Inflammatory macrophage treated with lipopolysaccharide for 4 hours (primary cell): ENCODE results near the gene CDH12.
"Not testable (repeated sequence)": the region's sequence is repeated elsewhere in the genome, so short reads cannot be mapped to it uniquely, and the experiment has no call there.

ENCODE experiments used
- DNase-seq: peaks from one replicate; pipeline ENCODE4 v3.0.0-alpha.2; 2020

The CDH12 gene

DNA sequence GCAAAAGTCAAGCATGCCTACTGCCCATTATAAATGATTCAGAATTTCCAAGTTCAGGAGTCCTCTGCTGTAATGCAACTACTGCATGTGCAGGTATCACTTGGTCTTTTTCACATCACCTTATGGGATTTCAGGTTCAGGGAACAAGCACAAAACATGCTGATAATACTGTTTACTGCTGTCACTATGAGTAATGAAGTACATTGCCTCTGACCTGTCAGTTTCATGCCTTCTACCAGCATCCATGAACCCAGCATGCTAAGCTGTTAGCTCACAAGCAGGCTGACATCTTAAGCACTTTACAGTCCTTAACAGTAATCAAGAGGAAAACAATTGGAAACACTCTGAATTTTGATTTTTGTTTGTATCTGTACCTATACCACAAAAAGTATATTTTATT, 743.8 kb downstream of the CDH12 start:
- no peak for DNase-seq

DNA sequence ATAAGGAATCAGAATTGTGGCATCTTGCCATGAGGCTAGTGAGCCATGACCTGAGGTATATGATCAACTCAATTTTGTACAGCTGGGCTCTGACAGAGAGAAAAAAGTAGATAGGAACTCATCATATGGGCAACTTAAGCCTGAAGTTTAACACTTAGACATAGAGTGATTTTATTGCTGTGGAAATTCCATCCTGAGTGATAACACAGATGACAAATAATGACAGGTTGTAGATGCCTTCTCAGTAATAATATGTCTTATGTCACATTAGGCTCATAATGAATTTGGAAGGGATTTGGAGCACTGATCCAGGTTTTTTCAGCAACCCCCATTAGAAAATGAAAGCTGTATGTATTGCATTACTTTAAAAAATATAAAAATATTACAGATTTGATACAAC, 744.6 kb downstream of the CDH12 start:
- no peak for DNase-seq

DNA sequence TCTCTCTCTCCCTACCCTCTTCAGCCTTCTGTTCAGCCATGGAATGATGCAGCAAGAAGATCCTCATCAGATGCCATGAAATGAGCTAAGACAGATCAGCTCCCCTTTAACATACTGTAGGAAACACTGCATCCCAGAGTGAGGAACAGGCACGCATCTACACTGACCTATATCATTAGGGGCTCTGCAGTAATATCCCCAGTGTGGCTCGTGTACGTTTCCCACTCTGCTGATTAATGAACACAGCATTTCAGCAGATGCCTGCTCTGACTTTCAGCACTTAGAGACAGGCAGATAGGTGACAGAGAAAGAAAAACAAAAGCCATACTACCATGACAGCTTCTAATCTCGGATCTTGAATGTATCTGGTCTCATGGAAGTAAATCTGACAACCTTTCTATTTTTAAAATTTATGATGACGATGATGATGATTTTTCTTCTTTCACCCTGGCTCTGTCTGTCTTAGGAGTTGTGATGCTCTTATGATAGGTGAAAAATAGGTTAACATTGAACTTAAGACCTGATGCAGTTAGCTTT, 750.3 kb downstream of the CDH12 start:
- DNase-seq = no peak

DNA sequence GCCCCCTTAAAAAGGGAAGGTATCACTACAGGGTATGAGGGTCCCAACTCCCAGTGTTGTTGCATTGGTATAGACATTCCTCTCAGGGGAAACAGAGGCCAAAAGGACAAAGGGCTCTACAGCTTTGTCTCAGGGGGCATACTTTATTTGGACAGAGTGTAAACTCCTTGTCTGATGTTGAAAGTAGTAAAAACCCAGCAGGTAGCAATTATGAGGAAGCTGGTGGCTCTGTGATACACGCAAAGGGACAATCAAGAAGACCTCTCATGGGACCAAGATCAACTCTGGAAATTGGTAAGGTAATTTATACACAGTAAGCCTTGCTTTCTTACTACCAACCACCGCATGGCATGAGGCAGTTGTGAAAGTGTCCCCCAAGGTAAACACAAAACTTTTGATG, 764.6 kb downstream of the CDH12 start:
- DNase-seq = no peak

DNA sequence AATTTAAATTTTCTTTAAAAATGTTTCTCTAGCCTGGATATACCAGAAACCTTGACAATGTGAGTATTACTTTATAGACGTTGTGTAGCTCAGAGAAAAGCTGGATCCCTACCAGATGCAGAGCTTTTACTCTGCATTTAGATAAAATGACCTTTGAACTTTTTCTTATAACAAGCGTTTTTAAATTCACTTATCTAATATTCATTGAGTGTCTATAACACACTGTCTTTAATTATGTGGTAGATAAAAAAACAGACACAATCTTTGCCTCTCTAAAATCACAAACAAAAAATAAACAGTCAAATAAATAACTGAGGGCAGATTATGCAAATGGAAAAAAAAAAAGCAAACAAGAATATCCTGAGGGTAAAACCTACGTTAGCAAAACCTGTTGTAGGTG, 773.6 kb downstream of the CDH12 start:
- no peak for DNase-seq

DNA sequence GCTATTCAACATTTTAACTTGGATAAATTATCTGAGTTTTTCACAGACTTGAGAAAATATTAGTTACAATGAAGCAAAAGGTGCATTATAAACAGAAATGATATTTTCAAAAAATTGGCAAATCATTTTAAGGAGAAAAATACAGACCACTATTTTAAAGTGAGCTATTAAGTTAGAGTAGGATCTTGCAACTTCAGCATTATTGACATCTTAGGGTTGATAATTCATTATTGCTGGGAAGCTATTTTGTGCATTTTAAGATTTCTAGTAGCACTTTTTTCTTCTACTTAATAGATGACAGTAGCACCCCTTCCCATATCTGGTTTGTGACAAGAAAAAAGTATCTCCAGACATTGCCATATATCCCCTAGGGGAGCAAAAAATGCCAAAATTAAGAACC, 774.1 kb downstream of the CDH12 start:
- DNase-seq = no peak

DNA sequence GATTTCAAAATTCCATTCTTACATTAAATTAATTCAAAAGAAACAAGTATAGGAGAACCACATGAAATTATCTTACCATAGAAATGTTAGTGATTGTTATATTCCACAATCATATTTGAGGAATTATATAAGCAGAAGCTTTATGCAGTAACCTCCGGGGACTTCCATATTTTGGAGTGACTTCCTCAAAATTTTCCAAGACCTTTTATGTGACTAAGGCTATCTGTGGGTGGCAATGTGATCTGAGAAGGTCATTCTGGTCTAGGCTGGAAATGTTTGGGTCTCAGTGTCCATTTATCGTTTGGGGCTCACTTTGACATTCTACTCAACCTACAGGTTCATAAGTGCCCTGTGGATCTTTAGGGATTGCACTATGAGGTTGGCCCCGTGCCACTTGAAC, 776.6 kb downstream of the CDH12 start:
- DNase-seq = peak; percentile 47

DNA sequence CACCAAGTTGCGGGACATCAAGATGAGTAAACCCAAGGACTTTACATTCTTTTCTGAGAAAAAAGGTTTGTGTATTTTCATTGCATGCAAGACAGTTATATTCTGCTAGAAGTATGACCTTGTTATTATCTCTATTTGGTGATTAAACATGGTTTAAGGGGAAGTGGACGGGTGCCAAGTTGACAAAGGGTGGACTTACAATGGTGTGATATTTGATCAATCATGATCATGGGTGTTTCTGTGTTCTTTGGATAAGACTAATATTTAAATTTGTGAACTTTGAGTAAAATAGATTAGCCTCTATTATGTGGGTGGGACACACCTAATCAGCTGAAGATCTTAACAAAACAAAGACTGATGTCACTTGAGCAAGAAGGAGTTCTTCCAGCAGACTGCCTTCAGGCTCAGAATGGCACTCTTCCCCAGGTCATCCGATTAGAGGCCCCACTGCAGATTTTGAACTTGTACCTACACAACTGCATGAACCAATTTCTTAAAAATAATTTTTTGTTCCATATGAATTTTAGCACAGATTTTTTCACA, 782.9 kb downstream of the CDH12 start:
- no peak for DNase-seq

DNA sequence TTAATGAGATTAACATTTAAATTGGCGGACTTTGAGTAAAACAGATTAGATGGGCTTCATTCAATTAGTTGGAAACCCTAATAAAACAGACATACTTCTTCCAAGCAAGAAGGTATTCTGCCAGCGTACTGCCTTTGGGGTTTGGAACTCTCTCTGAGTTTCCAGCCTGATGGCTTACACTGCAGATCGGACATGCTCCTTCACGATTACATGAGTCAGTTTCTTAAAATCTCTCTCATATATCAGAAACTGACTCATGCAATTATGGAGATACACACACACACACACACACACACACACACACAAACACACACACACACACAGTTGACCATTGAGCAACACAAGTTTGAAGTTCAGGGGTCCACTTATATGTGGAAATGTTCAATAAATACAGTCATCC, 789.4 kb downstream of the CDH12 start:
- DNase-seq = no peak

DNA sequence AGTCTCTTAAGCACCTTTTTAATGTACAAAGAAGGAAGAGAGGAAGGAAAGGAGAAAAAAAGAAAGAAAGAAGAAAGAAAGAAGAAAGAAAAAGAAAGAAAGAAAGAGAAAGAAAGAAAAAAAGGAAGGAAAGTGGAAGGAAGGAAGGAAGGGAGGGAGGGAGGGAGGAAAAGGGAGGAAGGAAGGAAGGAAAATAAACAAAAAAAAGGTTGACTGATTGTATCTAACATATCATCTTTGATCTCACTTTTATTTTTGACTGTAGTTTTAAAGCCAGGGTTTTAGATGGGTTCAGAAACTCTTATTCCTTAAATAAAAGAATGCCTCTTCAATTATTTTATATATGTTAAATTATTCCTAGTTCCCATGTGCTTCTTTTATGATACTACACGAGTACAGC, 794.5 kb downstream of the CDH12 start:
- no peak for DNase-seq

DNA sequence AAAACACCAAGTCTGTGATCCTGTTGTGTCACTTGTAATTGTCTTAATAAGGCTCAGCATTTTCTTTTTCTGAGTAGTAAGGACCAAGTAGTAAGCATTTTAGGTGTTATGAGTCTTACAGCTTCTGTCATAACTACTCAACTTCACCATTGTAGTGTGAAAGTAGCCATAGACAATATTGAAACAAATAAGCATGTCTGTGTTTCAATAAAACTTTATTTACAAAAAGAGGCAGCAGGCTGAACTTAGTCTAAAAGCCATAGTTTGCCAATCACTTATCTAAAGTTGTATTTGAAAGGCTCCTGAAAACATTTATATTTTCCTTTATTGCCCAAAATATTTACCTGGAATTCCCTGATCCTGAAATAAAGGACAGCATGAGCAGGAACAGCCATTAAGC, 796.1 kb downstream of the CDH12 start:
- no peak for DNase-seq

DNA sequence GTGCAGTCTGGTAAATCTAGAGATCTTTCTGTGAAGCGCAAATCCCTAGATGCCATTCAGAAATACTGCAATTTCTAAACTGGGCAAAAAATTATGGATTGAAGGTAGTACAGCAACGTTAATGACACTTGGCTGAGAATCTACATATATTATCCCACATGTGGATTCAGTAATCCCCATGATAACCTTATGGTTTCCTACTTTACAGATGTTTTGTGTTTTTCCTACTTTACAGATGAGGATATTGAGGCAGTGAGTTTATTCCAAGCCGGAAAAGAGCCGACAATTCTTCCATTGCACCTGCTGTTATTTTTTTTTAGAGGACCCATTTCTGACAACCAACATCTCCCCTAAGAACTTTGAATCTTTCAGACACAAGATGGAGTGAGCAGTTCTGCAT, 796.5 kb downstream of the CDH12 start:
- DNase-seq = no peak

DNA sequence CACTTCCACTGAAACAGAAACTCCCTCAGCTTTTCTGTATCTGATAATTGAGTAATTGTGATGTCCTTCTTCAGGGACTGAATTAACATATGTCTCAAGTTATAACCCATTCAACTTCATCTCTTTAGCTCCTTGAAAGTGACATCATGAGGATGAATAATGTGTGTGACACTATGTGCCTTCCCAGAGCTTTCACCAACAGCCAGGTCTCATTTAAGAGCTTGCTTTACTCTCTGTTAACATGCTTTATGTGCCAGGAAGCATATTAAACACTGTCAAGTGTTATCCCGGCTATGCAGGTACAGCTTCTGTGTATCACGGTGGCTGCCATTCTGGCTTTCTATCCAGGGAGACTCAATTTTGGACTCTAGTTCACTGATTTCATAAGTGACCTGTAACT, 799.9 kb downstream of the CDH12 start:
- no peak for DNase-seq

DNA sequence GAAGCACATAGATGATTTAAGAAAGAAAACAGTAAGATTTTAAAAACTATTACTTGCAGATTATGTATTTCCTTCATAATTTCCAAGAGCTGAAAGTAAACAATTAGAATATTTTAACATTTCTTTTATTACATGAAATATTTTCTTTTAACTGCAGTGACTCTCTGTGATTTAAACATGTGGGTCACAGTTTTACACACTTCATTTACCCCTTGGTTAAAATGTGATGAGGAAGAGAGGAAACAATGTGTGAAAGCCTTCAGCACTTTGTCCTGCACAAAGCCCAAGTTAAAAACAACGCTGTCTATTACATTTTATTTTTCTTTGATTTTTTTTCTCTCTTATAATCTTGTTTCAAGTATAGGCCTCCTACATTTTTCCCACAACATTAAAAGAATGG, 801.3 kb downstream of the CDH12 start:
- DNase-seq = no peak

DNA sequence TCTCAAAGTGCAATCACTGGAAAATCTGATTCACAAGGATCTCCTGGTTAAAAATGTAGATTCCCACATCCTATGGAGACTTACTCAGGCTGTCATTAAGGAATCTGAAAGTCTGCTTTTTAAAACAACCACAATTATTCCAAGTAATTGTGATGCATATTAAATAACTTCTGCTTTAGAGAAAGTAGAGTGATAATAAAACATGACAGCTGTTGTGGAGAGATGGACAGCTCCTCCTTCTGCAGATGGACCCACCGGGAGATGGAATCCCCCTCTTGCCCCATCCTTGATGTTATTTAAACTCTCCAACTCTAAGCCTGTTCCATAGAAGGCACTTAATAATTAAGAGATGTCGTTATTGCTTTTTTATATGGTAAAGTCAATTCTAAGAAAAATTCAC, 802.2 kb downstream of the CDH12 start:
- DNase-seq = no peak

DNA sequence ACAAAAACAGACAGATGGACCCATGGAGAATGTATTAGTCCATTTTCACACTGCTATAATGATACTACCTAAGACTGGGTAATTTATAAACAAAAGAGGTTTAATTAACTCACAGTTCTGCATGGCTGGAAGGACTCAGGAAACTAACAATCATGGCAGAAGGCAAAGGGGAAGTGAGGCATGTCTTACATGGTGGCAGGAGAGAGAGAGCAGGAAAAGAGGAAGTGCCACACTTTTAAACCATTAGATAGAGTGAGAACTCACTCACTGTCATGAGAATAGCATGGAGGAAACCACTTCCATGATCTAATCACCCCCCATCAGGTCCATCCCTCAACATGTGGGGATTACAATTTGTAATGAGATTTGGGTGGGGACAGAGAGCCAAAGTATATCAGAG, 808.9 kb downstream of the CDH12 start:
- no peak for DNase-seq

DNA sequence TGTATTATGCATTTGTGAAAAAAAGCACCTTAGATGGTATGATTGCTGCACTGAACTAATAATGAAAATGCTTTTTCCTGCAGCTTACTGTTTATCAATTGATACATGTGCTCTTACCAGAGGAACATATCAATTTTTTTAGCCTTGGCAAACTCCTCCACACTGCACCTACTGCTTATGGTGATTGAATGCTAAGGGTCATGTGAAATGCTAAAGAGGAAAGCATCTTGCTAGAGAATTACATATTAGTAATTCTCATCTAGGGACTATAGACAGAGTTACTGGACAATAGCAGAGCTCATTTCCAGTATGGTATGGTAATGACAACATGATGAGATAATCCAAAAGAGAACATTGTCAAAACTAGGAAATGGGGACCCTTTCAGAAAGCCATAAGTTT, 817.1 kb downstream of the CDH12 start:
- DNase-seq = no peak

DNA sequence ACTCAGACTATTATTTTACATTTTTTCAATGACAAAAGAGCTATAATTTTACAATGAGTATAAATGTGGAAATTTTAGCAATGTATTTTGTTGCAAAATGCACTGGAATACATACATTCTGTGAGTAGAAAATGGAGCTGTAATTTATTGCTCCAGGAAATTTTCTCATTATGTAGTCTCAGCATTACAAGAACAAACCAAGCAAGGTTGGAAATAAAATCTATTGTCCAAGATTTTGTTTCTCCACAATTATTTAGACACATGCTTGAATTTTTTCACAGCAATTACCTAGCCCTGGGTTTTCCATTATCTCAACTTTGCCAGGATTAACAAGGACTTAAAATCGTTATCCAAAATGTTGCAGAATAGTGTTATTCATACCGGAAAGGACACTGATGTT, 820.1 kb downstream of the CDH12 start:
- DNase-seq = no peak

DNA sequence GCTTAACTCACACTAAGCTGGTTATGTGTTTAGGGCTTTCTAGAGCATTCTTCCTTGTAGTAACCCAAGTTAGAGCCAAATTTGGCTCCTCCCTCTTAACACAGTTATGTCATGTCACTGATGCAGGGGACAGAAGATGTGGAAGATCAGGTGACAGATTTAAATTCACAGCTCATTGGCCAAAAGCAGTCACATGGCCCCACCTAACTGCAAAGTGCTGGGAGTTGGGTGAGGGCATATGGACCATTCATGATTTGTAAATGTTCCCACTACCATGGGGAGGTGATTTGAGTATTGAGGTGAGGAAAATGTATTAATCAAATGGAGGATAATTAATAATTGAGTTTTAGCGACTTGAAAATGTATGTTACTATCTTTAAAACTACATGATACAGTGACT, 829.4 kb downstream of the CDH12 start:
- DNase-seq = no peak

DNA sequence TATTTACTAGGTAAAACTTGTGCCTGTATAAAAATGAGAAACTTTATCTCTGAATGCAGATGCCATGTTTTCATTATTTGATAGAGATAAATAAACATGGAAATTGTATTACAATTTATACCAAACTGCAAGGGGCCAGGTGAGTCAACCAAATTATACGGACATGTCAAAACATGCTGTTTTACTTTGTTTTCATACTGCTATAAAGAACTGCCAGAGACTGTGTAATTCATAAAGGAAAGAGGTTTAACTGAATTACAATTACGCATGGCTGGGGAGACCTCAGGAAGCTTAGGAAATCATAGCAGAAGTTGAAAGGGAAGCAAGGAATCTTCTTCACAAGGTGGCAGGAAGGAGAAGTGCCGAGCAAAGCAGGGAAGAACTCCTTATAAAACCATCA, 840.3 kb downstream of the CDH12 start:
- not testable (repeated sequence) for DNase-seq

DNA sequence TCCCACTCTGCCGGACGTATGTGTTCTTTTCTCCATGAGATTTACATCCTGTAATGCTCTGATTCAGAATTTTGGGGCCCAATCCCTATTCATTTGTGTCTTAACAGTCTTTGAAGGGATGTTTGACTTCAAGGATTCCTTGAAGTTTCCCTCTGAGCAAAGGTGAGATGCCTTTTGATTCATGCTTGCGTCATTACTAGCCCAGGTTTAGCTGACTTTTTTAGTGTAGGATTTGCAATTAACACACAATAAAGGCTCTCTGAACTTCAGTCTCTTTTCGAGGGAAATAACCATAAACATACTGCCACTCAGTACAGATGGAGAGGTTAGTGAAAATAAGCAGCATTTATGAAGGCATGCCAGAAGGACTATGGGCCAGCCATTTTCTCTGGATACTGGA, 842.3 kb downstream of the CDH12 start:
- DNase-seq = not testable (repeated sequence)

DNA sequence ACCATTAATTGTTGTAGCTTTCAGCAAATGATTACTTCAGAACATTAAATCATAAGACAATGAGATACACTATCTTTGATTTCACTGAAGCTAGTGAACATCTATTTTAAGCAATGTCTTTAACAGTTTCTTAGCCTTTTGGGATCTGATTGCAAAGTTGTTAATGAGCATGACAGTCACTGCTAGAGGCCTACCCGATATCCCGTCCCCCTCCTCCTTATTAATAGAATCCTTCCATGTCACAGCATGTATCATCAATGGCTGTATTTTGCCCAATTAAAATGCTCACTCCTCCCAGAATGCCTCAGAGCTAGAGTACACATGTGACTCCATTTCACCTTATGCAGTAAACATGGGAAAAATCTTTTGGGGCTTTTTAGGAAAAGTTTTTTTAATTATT, 852.0 kb downstream of the CDH12 start:
- not testable (repeated sequence) for DNase-seq

DNA sequence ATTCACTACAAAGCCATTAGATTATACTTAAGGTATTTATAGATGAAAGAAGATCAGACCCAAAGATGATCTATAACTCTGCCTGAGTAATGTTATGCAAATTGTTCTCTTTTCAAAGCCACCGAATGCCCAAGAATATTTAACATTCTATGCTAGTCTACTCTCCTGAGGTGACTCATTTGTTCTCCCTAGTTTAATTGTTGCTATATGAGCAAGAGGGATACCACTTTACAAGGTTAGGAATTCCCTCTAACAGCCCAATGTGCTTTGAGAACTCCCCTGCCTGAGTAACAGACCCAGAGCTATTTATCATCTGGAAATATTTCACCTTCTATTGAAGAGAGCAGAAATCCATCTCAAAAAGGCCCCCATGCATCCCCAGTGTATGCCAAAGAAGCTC, 867.3 kb downstream of the CDH12 start:
- DNase-seq = not testable (repeated sequence)

DNA sequence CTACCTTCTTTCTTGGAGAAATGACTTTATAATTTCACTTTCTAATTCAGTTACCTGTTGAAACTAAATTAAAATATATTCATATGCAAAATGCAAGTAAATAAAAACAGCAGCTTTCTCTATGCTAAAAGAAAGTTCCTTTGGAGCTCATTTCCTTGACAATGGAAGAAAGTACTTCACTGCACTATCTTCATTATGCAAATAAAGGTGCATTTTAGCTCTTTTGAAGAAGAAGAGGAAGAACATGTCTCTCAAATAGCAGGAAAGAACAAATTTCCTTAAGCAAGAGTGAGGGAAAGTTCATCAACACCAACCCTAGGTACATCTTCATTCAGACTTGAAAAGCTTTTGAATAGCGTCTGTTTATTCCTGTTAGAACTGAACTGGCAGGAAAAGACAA, 901.6 kb downstream of the CDH12 start:
- not testable (repeated sequence) for DNase-seq

DNA sequence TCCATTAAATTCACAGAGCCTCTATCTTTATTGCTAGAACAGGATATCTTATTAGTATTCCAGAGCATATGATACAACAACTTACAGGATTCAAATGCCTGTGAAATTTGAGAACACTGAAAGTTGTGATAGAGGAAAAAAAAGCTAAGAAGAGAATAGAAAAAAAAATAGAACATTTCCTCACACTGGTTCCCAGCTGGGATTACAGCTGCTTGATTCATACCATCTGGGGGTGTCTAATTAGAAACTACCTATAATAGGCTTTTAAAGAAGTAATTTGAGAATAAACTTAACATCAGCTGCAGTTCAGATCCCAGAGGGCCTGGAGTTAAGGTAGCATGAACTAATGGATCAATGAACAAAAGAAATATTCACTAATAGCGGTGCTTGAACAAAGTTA, 922.0 kb downstream of the CDH12 start:
- DNase-seq = no peak
